ENCODE data around the gene PLA2G2F. TPM values are rescaled to one million over a fixed set of nuclear protein-coding genes. Genes with fewer than 3 reads are reported as not detected.

Gene PLA2G2F
- total RNA-seq, 1 experiment from 2014 or later = not detected

- DNase-seq (ENCODE audit: low spot score) = no peak
- POLR2A ChIA-PET = no interaction called here
- H3K27ac Mint-ChIP-seq = no peak overlapping the region
- no peak for ATAC-seq
- no peak overlapping the region for H3K4me3 Mint-ChIP-seq
- no peaks in the 10 kb centered on the region for H3K9me3 Mint-ChIP-seq
- H3K4me1 Mint-ChIP-seq = peaks cover 12% of the 10 kb centered on the region
- TF ChIP-seq FOXP4 (CRISPR knock-in tag; IDR thresholded peaks at IDR 0.05) (no peak), CTCF (IDR thresholded peaks at IDR 0.05) (no peak), MLX (CRISPR knock-in tag; IDR thresholded peaks at IDR 0.05) (no peak), ZNF396 (CRISPR knock-in tag; IDR thresholded peaks at IDR 0.05; ENCODE audit: borderline replicate concordance) (no peak), ESRRA (CRISPR knock-in tag; IDR thresholded peaks at IDR 0.05; ENCODE audit: borderline replicate concordance) (no peak), CBFB (CRISPR knock-in tag; IDR thresholded peaks at IDR 0.05; ENCODE audit: low read depth) (no peak), CDX4 (CRISPR knock-in tag; IDR thresholded peaks at IDR 0.05; ENCODE audit: borderline replicate concordance) (no peak)
- CTCF ChIA-PET = interaction anchor here (0.9 to 1.5 kb wide), 3 partner anchors 19 to 259 kb away, joined by 3 to 5 read pairs (median 5); no protein-coding TSS in a partner anchor
- no peaks in the 10 kb centered on the region for H3K36me3 Mint-ChIP-seq
- no peaks in the 10 kb centered on the region for H3K27me3 Mint-ChIP-seq (ENCODE audit: low read depth)
Measured at GRCh38 chr1:20172033-20172590, 33.0 kb downstream of the PLA2G2F start.

- H3K36me3 Mint-ChIP-seq = no peaks in the 10 kb centered on the region
- DNase-seq (ENCODE audit: low spot score) (no peak), ATAC-seq (no peak)
- ChIA-PET CTCF (interaction anchor here (0.6 to 1.7 kb wide), 2 partner anchors 55 to 187 kb away, joined by 3 to 5 read pairs; no protein-coding TSS in a partner anchor), POLR2A (no interaction called here)
- H3K27me3 Mint-ChIP-seq (ENCODE audit: low read depth) = peaks cover 20% of the 10 kb centered on the region
- peaks cover 10% of the 10 kb centered on the region for H3K9me3 Mint-ChIP-seq
- H3K4me3 Mint-ChIP-seq = no peak overlapping the region
- H3K4me1 Mint-ChIP-seq = peaks cover 6% of the 10 kb centered on the region; the same call in 1 of the 2 replicates
- no peak overlapping the region for H3K27ac Mint-ChIP-seq
- no peak for TF ChIP-seq HMGA2 (CRISPR knock-in tag; IDR thresholded peaks at IDR 0.05)
- TF ChIP-seq PRRX2 (CRISPR knock-in tag; IDR thresholded peaks at IDR 0.05) = no peak
- no peak for TF ChIP-seq JAZF1 (CRISPR knock-in tag; IDR thresholded peaks at IDR 0.05)
- TF ChIP-seq SMAD3 (CRISPR knock-in tag; IDR thresholded peaks at IDR 0.05; ENCODE audit: borderline replicate concordance) = no peak
- TF ChIP-seq ZNF396 (CRISPR knock-in tag; IDR thresholded peaks at IDR 0.05; ENCODE audit: borderline replicate concordance) = no peak
- no peak for TF ChIP-seq ZNF532 (CRISPR knock-in tag; IDR thresholded peaks at IDR 0.05; ENCODE audit: borderline replicate concordance)
- TF ChIP-seq FOXK1 (CRISPR knock-in tag; IDR thresholded peaks at IDR 0.05) = no peak
- no peak for TF ChIP-seq ETV6 (CRISPR knock-in tag; IDR thresholded peaks at IDR 0.05)
- no peak for TF ChIP-seq HMGXB4 (CRISPR knock-in tag; IDR thresholded peaks at IDR 0.05)
- TF ChIP-seq ZBTB21 (CRISPR knock-in tag; IDR thresholded peaks at IDR 0.05; ENCODE audit: borderline replicate concordance) = no peak
- no peak for TF ChIP-seq E2F5 (CRISPR knock-in tag; IDR thresholded peaks at IDR 0.05)
- TF ChIP-seq ZNF423 (CRISPR knock-in tag; IDR thresholded peaks at IDR 0.05) = no peak
- no peak for TF ChIP-seq JUN (CRISPR knock-in tag; IDR thresholded peaks at IDR 0.05)
- no peak for TF ChIP-seq OVOL2 (CRISPR knock-in tag; IDR thresholded peaks at IDR 0.05; ENCODE audit: borderline replicate concordance)
- TF ChIP-seq MXD4 (CRISPR knock-in tag; IDR thresholded peaks at IDR 0.05; ENCODE audit: borderline replicate concordance) = no peak
- TF ChIP-seq FOXP1 (CRISPR knock-in tag; IDR thresholded peaks at IDR 0.05; ENCODE audit: borderline replicate concordance) = no peak
Measured at GRCh38 chr1:20174937-20175666, 36.0 kb downstream of the PLA2G2F start.
